GM12878 (cell line): Measurements from ENCODE around the gene EYS. TPM values are rescaled to one million over a fixed set of nuclear protein-coding genes. Genes with fewer than 3 reads are reported as not detected.

Experiments used
- ATAC-seq: fragments of 200-7000 bp; cut with Tn5 transposase; 3 replicates; pipeline ENCODE4 v1.9.1; 2020; ENCODE audit warnings: mild to moderate bottlenecking, moderate library complexity
- BruUV-seq: library from RNA; stranded (reverse); fragments of 400-500 nt; replicated peaks from 2 replicates; lab custom pipeline; 2021; lab: Mats Ljungman, UMichigan
- CTCF ChIA-PET: fragments of 300-600 bp; sonication (Branson Sonifier 250); formaldehyde crosslinking; extraction: SDS; loops from one replicate; lab custom pipeline; 2021; ENCODE audit warnings: inconsistent platforms; lab: Yijun Ruan, JAX
- POLR2A ChIA-PET: fragments of 350-600 bp; formaldehyde crosslinking; extraction: SDS; loops from one replicate; lab custom pipeline; 2021; ENCODE audit warnings: inconsistent platforms; lab: Charles Lee
- RAD21 ChIA-PET: fragments of 300-600 bp; sonication (Branson Sonifier 250); formaldehyde crosslinking; loops from one replicate; lab custom pipeline; 2023; ENCODE audit warnings: antibody characterized with exemption; ENCODE audit not compliant: unreplicated experiment; lab: Charles Lee
- SMC1A ChIA-PET: fragments of 300-600 bp; sonication (Branson Sonifier 250); formaldehyde crosslinking; loops from one replicate; lab custom pipeline; 2023; ENCODE audit not compliant: unreplicated experiment, uncharacterized antibody; lab: Charles Lee
- DNase-seq: peaks from one replicate; pipeline ENCODE4 v3.0.0-alpha.2; 2011; ENCODE audit warnings: low read depth, low spot score
- FAIRE-seq: peaks from 3 replicates; lab custom pipeline; 2011; peaks lifted over from hg19 to GRCh38; lab: Jason Lieb, UNC
- H2AFZ ChIP-seq: 2 replicates; pipeline ENCODE4 v1.6.0; 2011; ENCODE audit warnings: low read depth, low read length, control low read depth; ENCODE audit not compliant: control insufficient read depth
- H3K27ac ChIP-seq: 2 replicates; pipeline ENCODE4 v1.5.1; 2011; ENCODE audit warnings: control low read depth; ENCODE audit not compliant: control insufficient read depth, insufficient read depth
- H3K27me3 ChIP-seq, 2 experiments: replicated peaks in 1 of 2; 2 replicates each; pipeline versions ENCODE4 v1.6.0 to v1.6.1; 2011; ENCODE audit warnings: low read length in 1 of 2; ENCODE audit not compliant: control insufficient read depth in 2 of 2, insufficient read depth in 2 of 2
- H3K36me3 ChIP-seq, 2 experiments: 2 replicates each; pipeline ENCODE4 v1.5.1; 2011; ENCODE audit warnings: low read length in 1 of 2; ENCODE audit not compliant: control insufficient read depth in 2 of 2, insufficient read depth in 2 of 2
- H3K4me1 ChIP-seq: 2 replicates; pipeline ENCODE4 v1.6.1; 2011; ENCODE audit warnings: mild to moderate bottlenecking, low read length, moderate library complexity, mixed read lengths; ENCODE audit not compliant: control insufficient read depth, insufficient read depth
- H3K4me2 ChIP-seq: 2 replicates; pipeline ENCODE4 v1.6.0; 2011; ENCODE audit warnings: control low read depth; ENCODE audit not compliant: control insufficient read depth, insufficient read depth
- H3K4me3 ChIP-seq: fragments of 200-600 bp; sonication (generic); 2 replicates; pipeline ENCODE4 v1.5.1; 2016
- H3K79me2 ChIP-seq: 2 replicates; pipeline ENCODE4 v1.6.0; 2011; ENCODE audit warnings: low read length; ENCODE audit not compliant: control insufficient read depth, insufficient read depth
- H3K9ac ChIP-seq: 2 replicates; pipeline ENCODE4 v1.8.0; 2011; ENCODE audit warnings: low read length, control low read depth, mixed read lengths; ENCODE audit not compliant: control insufficient read depth, insufficient read depth
- H3K9me3 ChIP-seq: replicated peaks from 3 replicates; pipeline ENCODE4 v1.5.1; 2011; ENCODE audit warnings: mild to moderate bottlenecking, low read length; ENCODE audit not compliant: control insufficient read depth, insufficient read depth
- H4K20me1 ChIP-seq: 2 replicates; pipeline ENCODE4 v1.6.0; 2011; ENCODE audit not compliant: control insufficient read depth, insufficient read depth
- CREM ChIP-seq: IDR thresholded peaks from 2 replicates; pipeline ENCODE4 v1.6.1; 2014; ENCODE audit warnings: antibody characterized with exemption, low read depth
- E4F1 ChIP-seq: fragments of 450-650 bp; IDR thresholded peaks from 2 replicates; pipeline ENCODE4 v1.6.1; 2018; ENCODE audit warnings: borderline replicate concordance, mild to moderate bottlenecking; ENCODE audit not compliant: partially characterized antibody
- EP300 ChIP-seq, 2 experiments: fragments of 150-350 bp in 1 of 2; IDR thresholded peaks; 2 replicates each; pipeline ENCODE4 v1.6.1; 2011 to 2012; ENCODE audit warnings: low read depth in 2 of 2, low read length in 2 of 2, borderline replicate concordance in 1 of 2, improper control_type of control experiment in 1 of 2, inconsistent platforms in 1 of 2; ENCODE audit not compliant: control insufficient read depth in 1 of 2
- FOS ChIP-seq: IDR thresholded peaks from 3 replicates; pipeline ENCODE4 v1.6.1; 2011; ENCODE audit warnings: borderline replicate concordance; ENCODE audit not compliant: insufficient read length; ENCODE audit errors: extremely low read depth
- HDGF ChIP-seq: fragments of 450-650 bp; IDR thresholded peaks from 2 replicates; pipeline ENCODE4 v1.6.1; 2016; ENCODE audit warnings: antibody characterized with exemption
- IKZF1 ChIP-seq: fragments of 450-650 bp; conservative IDR thresholded peaks from 2 replicates; pipeline ENCODE4 v1.6.1; 2017; ENCODE audit warnings: antibody characterized with exemption, mild to moderate bottlenecking
- MAX ChIP-seq: IDR thresholded peaks from 2 replicates; pipeline ENCODE4 v1.6.1; 2012; ENCODE audit warnings: low read depth, low read length, improper control_type of control experiment
- MEF2B ChIP-seq: fragments of 450-650 bp; IDR thresholded peaks from 2 replicates; pipeline ENCODE4 v1.6.1; 2018; ENCODE audit warnings: mild to moderate bottlenecking, moderate library complexity; ENCODE audit not compliant: partially characterized antibody, poor library complexity, severe bottlenecking
- MTA3 ChIP-seq: IDR thresholded peaks from 2 replicates; pipeline ENCODE4 v1.6.1; 2012; ENCODE audit warnings: low read length, inconsistent platforms, borderline replicate concordance
- RCOR1 ChIP-seq: conservative IDR thresholded peaks from 2 replicates; pipeline ENCODE4 v1.6.1; 2012; ENCODE audit warnings: low read depth, low read length, improper control_type of control experiment
- RELA ChIP-seq: fragments of 450-650 bp; IDR thresholded peaks from 2 replicates; pipeline ENCODE4 v1.8.0; 2014; ENCODE audit warnings: borderline replicate concordance; ENCODE audit not compliant: partially characterized antibody
- TCF7 ChIP-seq: IDR thresholded peaks from 2 replicates; pipeline ENCODE4 v1.6.1; 2014; ENCODE audit warnings: antibody characterized with exemption, borderline replicate concordance
- ZBTB40 ChIP-seq: fragments of 450-650 bp; IDR thresholded peaks from 2 replicates; pipeline ENCODE4 v1.6.1; 2016; ENCODE audit warnings: mild to moderate bottlenecking, moderate library complexity, borderline replicate concordance
- WGBS: methylation state at CpG from one replicate; pipeline ENCODE4 v1.1.6; 2016; ENCODE audit warnings: low lambda C conversion rate; ENCODE audit not compliant: insufficient replicate concordance, insufficient coverage; ENCODE audit errors: missing lambda C conversion rate; 5-methylcytosine and 5-hydroxymethylcytosine counted together
- in situ Hi-C: fragments of 300-500 bp; cut with MboI; formaldehyde crosslinking; loops from 9 replicates; pipeline ENCODE4 v1.14.3; 2018; ENCODE audit warnings: mixed read lengths
- intact Hi-C: fragments of 100-400 bp; cut with micrococcal nuclease; formaldehyde crosslinking; loops from one replicate; pipeline ENCODE4 v1.14.2; 2022; ENCODE audit not compliant: unreplicated experiment
- polyA plus RNA-seq, 11 experiments: library from polyadenylated mRNA; depleted of rRNA in 4 of 11; unstranded in 6 of 11; stranded (reverse) in 5 of 11; fragments of >200 nt; fragmentation: Nextera tagmentation in 4 of 11; fragmentation: Illumina TruSeq in 1 of 11; extraction: Ambion mirVana in 4 of 11; extraction: Trizol in 1 of 11; gene quantifications; 1 replicate in 1 of 11; 2 replicates in 10 of 11; pipeline versions ENCODE4 v1.2.1 to v1.2.3, GENCODE V29; 2011 to 2016; ENCODE audit warnings: inconsistent platforms in 2 of 11, missing spikeins in 2 of 11, low read depth in 1 of 11
- total RNA-seq, 4 experiments: library from RNA; depleted of rRNA in 3 of 4; stranded (reverse); fragments of >200 nt in 3 of 4; fragmentation: Illumina TruSeq in 1 of 4; extraction: Trizol in 1 of 4; gene quantifications; 2 replicates each; pipeline versions ENCODE4 v1.2.1 to v1.2.3, GENCODE V29; 2013 to 2021

The EYS gene
- total and polyA plus RNA-seq, 10 of the 15 experiments (the other 5 are each of a cell fraction or from before 2014, with no cell fraction given), result under 0.01 to 0.14 (median 0.02) TPM; not detected in 1

- ChIA-PET SMC1A (interaction anchor here (0.6 kb wide), 1 partner anchor 120 kb away, joined by 4 read pairs; no protein-coding TSS in a partner anchor), CTCF (interaction anchor here (0.7 kb wide), 1 partner anchor 607 kb away, joined by 3 read pairs; no protein-coding TSS in a partner anchor), POLR2A (no interaction called here), RAD21 (no interaction called here)
- FAIRE-seq, result no peak
- Histone ChIP-seq H3K79me2 (no peaks in the 10 kb centered on the region), H3K36me3 (no peaks in the 10 kb centered on the region), H2AFZ (no peak overlapping the region), H4K20me1 (no peaks in the 10 kb centered on the region), H3K9me3 (no peaks in the 10 kb centered on the region), H3K4me2 (no peak overlapping the region), H3K4me1 (no peaks in the 10 kb centered on the region), H3K27ac (no peak overlapping the region), H3K9ac (no peak overlapping the region), H3K27me3 (no peaks in the 10 kb centered on the region), H3K4me3 (no peak overlapping the region)
- no TSS peak for BruUV-seq
- no peak for ATAC-seq
- 0% methylated on average over 1 of the region's 1 CpG for WGBS
- DNase-seq, result no peak
- intact Hi-C loops (no loop called here), in situ Hi-C loops (no loop called here)
- TF ChIP-seq IKZF1, result no peak
- no peak for TF ChIP-seq RELA
- no peak for TF ChIP-seq HDGF
- TF ChIP-seq E4F1, result no peak
- no peak for TF ChIP-seq MAX
- TF ChIP-seq TCF7, result no peak
- TF ChIP-seq ZBTB40, result no peak
- no peak for TF ChIP-seq MEF2B
- TF ChIP-seq EP300 (IDR thresholded peaks at IDR 0.05; ENCODE audit: borderline replicate concordance in 1 of 2, control insufficient read depth in 1 of 2, low read depth in 2 of 2, low read length in 2 of 2), result no peak
- no peak for TF ChIP-seq CREM
- TF ChIP-seq FOS, result no peak
- TF ChIP-seq RCOR1, result no peak
- no peak for TF ChIP-seq MTA3
Measured at GRCh38 chr6:64969139-64969538, 737.9 kb downstream of the EYS start.
